Gastrocnemius medialis (tissue), 4 donors: ENCODE measurements around the gene PPP6R2. TPM values are rescaled to one million over a fixed set of nuclear protein-coding genes. Genes with fewer than 3 reads are reported as not detected.
"Not testable (repeated sequence)": the region's sequence is repeated elsewhere in the genome, so short reads cannot be mapped to it uniquely, and the experiment has no call there.

Experiments used
- ATAC-seq, 2 donors: fragments of 150-250 bp; one replicate each; pipeline ENCODE4 v1.9.1; 2016
- DNase-seq, 2 donors: peaks; one replicate each; pipeline ENCODE4 v3.0.0-alpha.2; 2019
- H3K27ac ChIP-seq, 4 donors: fragments of 200-600 bp; sonication (generic); 1 replicate in 1 of 4; 2 replicates in 3 of 4; pipeline ENCODE4 v1.5.1; 2016 to 2018; ENCODE audit warnings: mild to moderate bottlenecking in 2 of 4, moderate library complexity in 1 of 4
- H3K27me3 ChIP-seq, 3 donors: fragments of 200-600 bp; sonication (generic) in 2 of 3; 1 replicate in 1 of 3; 2 replicates in 2 of 3; pipeline versions ENCODE4 v1.5.1 to v1.6.0; 2016 to 2019; ENCODE audit warnings: mild to moderate bottlenecking in 1 of 3, moderate library complexity in 1 of 3
- H3K36me3 ChIP-seq, 2 donors: fragments of 200-600 bp; sonication (generic) in 1 of 2; one replicate each; pipeline ENCODE4 v1.5.1; 2017 to 2018
- H3K4me1 ChIP-seq, 2 donors: fragments of 200-600 bp; sonication (generic) in 1 of 2; one replicate each; pipeline ENCODE4 v1.5.1; 2016 to 2017; ENCODE audit warnings: mild to moderate bottlenecking in 2 of 2
- H3K4me3 ChIP-seq, 4 donors: fragments of 200-600 bp; sonication (generic) in 3 of 4; 1 replicate in 1 of 4; 2 replicates in 3 of 4; pipeline ENCODE4 v1.5.1; 2016 to 2019; ENCODE audit warnings: mild to moderate bottlenecking in 2 of 4
- H3K9me3 ChIP-seq, 3 donors: fragments of 200-600 bp; sonication (generic) in 2 of 3; 1 replicate in 1 of 3; 2 replicates in 2 of 3; pipeline ENCODE4 v1.5.1; 2016 to 2019
- POLR2A ChIP-seq, 2 donors: fragments of 450-650 bp; IDR thresholded peaks; one replicate each; pipeline ENCODE4 v1.6.1; 2017; ENCODE audit warnings: antibody characterized with exemption in 2 of 2, mild to moderate bottlenecking in 2 of 2, moderate library complexity in 2 of 2
- in situ Hi-C, 4 donors: fragments of 200-750 bp; cut with MboI; loops; one replicate each; pipeline versions ENCODE4 v1.15.0 to v1.8.0; 2017; ENCODE audit warnings: low sequenced_read_pairs in 4 of 4
- intact Hi-C: fragments of 100-400 bp; cut with DNase I; formaldehyde crosslinking; loops from one replicate; pipeline ENCODE4 v1.15.1; 2023; ENCODE audit warnings: low total_unique reads
- total RNA-seq, 4 donors: library from RNA; depleted of rRNA; stranded (reverse); fragments of >200 nt; gene quantifications; one replicate each; pipeline versions ENCODE4 v1.1.0 to v1.2.3, GENCODE V29; 2016
- TF ChIP-seq, protein P1 (sequence below), 5 experiments: fragments of 450-650 bp in 3 of 5; fragments of 200-600 bp in 2 of 5; sonication (generic) in 2 of 5; IDR thresholded peaks in 4 of 5; conservative IDR thresholded peaks in 1 of 5; 1 replicate in 4 of 5; 2 replicates in 1 of 5; pipeline ENCODE4 v1.5.1; 2016 to 2019; ENCODE audit warnings: antibody characterized with exemption in 5 of 5, mild to moderate bottlenecking in 3 of 5, moderate library complexity in 3 of 5

PPP6R2 gene
- total RNA-seq, 4 donors from 2014 or later: 55.7 to 96.2 (median 74.1) TPM

DNA sequence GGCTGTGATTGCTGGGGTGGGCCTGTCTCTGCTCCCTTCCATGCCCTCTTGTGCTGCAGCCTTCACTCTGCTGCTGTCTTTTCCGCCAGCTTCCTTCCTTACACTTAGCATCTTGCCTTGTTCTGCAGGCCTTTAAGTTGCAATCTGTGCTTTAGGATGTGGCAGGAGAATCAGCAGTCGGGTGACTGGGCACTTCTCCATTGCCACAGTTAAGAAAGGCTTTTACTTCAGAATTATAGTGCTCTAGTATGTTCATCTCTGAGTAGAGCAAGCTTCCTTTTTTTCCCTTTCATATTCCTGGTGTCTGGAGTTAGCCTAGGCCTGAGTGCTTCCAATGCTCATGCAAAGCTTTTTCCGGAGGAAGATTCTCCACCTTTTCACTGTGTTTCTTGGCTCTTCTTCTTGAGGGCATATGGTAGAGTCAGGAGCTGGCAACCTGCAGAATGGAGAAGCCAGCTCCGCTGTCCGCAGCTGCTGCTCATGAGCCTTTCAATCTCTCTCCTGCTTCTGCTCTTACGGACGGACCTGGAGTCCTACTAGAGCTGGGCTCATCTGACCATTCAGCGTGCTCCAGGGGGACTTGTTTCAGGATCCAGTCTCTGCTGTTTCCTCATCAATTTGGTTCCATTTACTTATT is 20.2 kb downstream of the PPP6R2 start:
- H3K27me3 ChIP-seq: no peaks in the 10 kb centered on the region
- no peaks in the 10 kb centered on the region for H3K9me3 ChIP-seq
- in situ Hi-C loops (no loop called here), intact Hi-C loops (no loop called here)
- H3K4me1 ChIP-seq: peaks cover 0 to 14% of the 10 kb centered on the region in 2 donors
- no peaks in the 10 kb centered on the region for H3K36me3 ChIP-seq
- no peak overlapping the region for H3K4me3 ChIP-seq
- H3K27ac ChIP-seq: no peak overlapping the region
- TF ChIP-seq, protein P1, sequence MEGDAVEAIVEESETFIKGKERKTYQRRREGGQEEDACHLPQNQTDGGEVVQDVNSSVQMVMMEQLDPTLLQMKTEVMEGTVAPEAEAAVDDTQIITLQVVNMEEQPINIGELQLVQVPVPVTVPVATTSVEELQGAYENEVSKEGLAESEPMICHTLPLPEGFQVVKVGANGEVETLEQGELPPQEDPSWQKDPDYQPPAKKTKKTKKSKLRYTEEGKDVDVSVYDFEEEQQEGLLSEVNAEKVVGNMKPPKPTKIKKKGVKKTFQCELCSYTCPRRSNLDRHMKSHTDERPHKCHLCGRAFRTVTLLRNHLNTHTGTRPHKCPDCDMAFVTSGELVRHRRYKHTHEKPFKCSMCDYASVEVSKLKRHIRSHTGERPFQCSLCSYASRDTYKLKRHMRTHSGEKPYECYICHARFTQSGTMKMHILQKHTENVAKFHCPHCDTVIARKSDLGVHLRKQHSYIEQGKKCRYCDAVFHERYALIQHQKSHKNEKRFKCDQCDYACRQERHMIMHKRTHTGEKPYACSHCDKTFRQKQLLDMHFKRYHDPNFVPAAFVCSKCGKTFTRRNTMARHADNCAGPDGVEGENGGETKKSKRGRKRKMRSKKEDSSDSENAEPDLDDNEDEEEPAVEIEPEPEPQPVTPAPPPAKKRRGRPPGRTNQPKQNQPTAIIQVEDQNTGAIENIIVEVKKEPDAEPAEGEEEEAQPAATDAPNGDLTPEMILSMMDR (IDR thresholded peaks at IDR 0.05 in 4 of 5, conservative IDR thresholded peaks at IDR 0.05 in 1 of 5): no peak
- no peak for TF ChIP-seq POLR2A (IDR thresholded peaks at IDR 0.05)
- DNase-seq: no peak
- no peak for ATAC-seq

DNA sequence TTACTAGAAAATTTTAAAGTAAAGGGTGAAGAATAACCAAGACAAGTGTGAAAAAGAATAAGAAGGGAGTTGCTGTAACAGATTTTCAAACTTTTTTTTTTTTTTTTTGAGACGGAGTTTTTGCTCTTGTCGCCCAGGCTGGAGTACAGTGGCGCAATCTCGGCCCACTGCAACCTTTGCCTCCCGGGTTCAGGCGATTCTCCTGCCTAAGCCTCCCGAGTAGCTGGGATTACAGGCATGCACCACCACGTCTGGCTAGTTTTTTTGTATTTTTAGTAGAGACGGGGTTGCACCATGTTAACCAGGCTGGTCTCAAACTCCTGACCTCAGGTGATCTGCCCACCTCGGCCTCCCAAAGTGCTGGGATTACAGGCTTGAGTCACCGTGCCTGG is 20.7 kb downstream of the PPP6R2 start:
- in situ Hi-C loops: not testable (repeated sequence)

DNA sequence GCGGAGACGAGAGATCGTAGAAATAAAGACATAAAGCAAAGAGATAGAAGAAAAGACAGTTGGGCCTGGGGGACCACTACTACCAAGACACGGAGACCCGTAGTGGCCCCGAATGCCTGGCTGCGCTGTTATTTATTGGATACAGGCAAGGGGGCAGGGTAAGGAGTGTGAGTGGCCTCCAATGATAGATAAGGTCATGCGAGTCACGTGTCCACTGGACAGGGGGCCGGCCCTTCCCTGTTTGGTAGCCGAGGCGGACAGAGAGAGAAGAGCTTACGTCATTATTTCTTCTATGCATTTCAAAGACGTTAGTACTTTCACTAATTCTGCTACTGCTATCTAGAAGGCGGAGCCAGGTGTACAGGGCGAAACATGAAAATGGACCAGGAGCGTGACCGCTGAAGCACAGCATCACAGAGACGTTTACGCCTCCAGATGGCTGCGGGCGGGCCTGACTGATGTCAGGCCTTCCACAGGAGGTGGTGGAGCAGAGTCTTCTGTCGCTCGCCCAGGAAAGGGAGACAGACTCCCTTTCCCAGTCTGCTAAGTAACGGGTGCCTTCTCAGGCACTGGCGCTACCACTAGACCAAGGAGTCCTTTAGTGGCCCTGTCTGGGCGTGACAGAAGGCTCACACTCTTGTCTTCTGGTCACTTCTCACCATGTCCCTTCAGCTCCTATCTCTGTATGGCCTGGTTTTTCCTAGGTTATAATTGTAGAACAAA is 24.8 kb downstream of the PPP6R2 start:
- Histone ChIP-seq H3K4me3 (no peak overlapping the region), H3K4me1 (peaks cover 0 to 7% of the 10 kb centered on the region in 2 donors), H3K36me3 (peaks cover 0 to 14% of the 10 kb centered on the region in 2 donors), H3K9me3 (no peaks in the 10 kb centered on the region), H3K27ac (no peak overlapping the region), H3K27me3 (no peaks in the 10 kb centered on the region)
- no peak for TF ChIP-seq POLR2A (IDR thresholded peaks at IDR 0.05)
- TF ChIP-seq, protein P1 (IDR thresholded peaks at IDR 0.05 in 4 of 5, conservative IDR thresholded peaks at IDR 0.05 in 1 of 5): no peak
- in situ Hi-C loops (no loop called here), intact Hi-C loops (no loop called here)
- no peak for DNase-seq
- no peak for ATAC-seq

More for the DNA sequence above, 20.7 kb downstream of the PPP6R2 start:
- H3K27ac ChIP-seq, H3K4me3 ChIP-seq, DNase-seq, H3K9me3 ChIP-seq, ATAC-seq, H3K36me3 ChIP-seq, intact Hi-C loops, H3K27me3 ChIP-seq: not testable (repeated sequence)
- H3K4me1 ChIP-seq: peaks cover 0 to 14% of the 10 kb centered on the region in 2 donors

DNA sequence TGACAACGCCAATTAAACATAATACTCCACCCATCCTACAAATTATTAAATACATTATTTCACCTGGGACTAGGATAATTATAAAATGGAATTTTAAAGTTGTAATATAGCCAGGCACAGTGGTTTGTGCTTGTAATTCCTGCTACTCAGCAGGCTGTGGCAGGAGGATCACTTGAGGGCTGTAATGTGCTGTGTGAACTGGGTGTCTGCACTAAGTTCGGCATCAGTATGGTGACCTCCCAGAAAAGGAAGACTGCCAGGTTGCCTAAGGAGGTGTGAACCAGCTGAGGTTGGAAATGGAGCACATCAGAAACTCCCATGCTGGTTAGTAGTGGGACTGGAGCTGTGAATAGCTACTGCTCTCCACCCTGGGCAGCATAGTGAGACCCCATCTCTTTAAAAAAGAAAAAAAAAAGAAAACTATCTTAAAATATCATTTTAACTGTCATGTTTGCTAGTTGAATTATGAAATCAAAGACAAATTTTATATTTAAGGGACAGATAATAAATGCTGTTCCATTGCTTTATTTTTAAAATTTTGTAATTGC is 28.0 kb downstream of the PPP6R2 start:
- no peaks in the 10 kb centered on the region for H3K4me1 ChIP-seq
- H3K27ac ChIP-seq: no peak overlapping the region
- H3K4me3 ChIP-seq: no peak overlapping the region
- no peaks in the 10 kb centered on the region for H3K9me3 ChIP-seq
- intact Hi-C loops: no loop called here
- no peaks in the 10 kb centered on the region for H3K27me3 ChIP-seq
- in situ Hi-C loops: no loop called here
- no peak for ATAC-seq
- peaks cover 0 to 38% of the 10 kb centered on the region in 2 donors for H3K36me3 ChIP-seq
- TF ChIP-seq, protein P1 (IDR thresholded peaks at IDR 0.05 in 4 of 5, conservative IDR thresholded peaks at IDR 0.05 in 1 of 5): no peak
- no peak for TF ChIP-seq POLR2A (IDR thresholded peaks at IDR 0.05)
- no peak for DNase-seq

DNA sequence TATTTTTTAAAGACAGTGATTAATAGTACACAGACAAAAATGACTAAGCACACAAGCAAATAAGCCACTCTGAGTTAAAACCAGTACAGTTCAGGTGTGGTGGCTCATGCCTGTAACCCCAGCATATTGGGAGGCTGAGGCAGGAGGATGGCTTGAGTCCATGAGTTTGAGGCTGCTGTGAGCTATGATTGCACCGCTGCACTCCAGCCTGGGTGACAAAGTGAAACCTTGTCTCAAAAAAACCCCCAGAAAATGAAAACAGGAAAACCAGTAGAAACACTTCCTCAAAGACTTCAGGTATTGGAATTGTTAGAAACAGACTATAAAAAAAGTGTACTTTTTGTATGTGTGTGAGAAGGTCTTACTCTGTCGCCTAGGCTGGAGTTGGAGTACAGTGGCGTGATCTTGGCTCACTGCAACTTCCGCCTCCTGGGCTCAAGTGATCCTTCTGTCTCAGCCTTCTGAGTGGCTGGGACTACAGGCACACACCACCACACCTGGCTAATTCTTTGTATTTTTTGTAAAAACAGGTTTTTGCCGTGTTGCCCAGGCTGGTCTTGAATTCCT is 33.0 kb downstream of the PPP6R2 start:
- peaks cover 0 to 47% of the 10 kb centered on the region in 2 donors for H3K36me3 ChIP-seq
- H3K4me1 ChIP-seq: no peaks in the 10 kb centered on the region
- DNase-seq: no peak
- TF ChIP-seq POLR2A (IDR thresholded peaks at IDR 0.05): no peak
- TF ChIP-seq, protein P1 (IDR thresholded peaks at IDR 0.05 in 4 of 5, conservative IDR thresholded peaks at IDR 0.05 in 1 of 5): no peak
- no peaks in the 10 kb centered on the region for H3K27me3 ChIP-seq
- ATAC-seq: no peak
- no peak overlapping the region for H3K4me3 ChIP-seq
- intact Hi-C loops: no loop called here
- no peak overlapping the region for H3K27ac ChIP-seq
- in situ Hi-C loops: no loop called here
- no peaks in the 10 kb centered on the region for H3K9me3 ChIP-seq

GRCh38 chr22:50381021-50381555 is 38.0 kb downstream of the PPP6R2 start:
- intact Hi-C loops, H3K27me3 ChIP-seq: not testable (repeated sequence)

More at GRCh38 chr22:50381021-50381555, 38.0 kb downstream of the PPP6R2 start:
- DNase-seq, H3K9me3 ChIP-seq, ATAC-seq, H3K4me1 ChIP-seq, H3K27ac ChIP-seq, H3K4me3 ChIP-seq: not testable (repeated sequence)
- peaks cover 0 to 15% of the 10 kb centered on the region in 2 donors for H3K36me3 ChIP-seq
- in situ Hi-C loops: loop anchor here in 1 of 4 donors (10.0 kb wide), 1 partner anchor 114 kb away; no protein-coding TSS in a partner anchor
